Ishikawa (cell line): Measurements from ENCODE around the gene B4GALT1.
A peak's percentile ranks its signal among the peaks of the same experiment; 100 is the strongest.

ENCODE experiments used
- CEBPB ChIP-seq: IDR thresholded peaks from 2 replicates; pipeline ENCODE4 v1.6.1; 2012
- CREB1 ChIP-seq: IDR thresholded peaks from 2 replicates; pipeline ENCODE4 v1.6.1; 2012; ENCODE audit warnings: low read depth
- EGR1 ChIP-seq: IDR thresholded peaks from 2 replicates; pipeline ENCODE4 v1.6.1; 2012
- EP300 ChIP-seq: IDR thresholded peaks from 2 replicates; pipeline ENCODE4 v1.6.1; 2012; ENCODE audit warnings: borderline replicate concordance
- FOXM1 ChIP-seq: IDR thresholded peaks from 2 replicates; pipeline ENCODE4 v1.6.1; 2012; ENCODE audit warnings: low read depth, borderline replicate concordance
- NFIC ChIP-seq: IDR thresholded peaks from 2 replicates; pipeline ENCODE4 v1.6.1; 2012
- RAD21 ChIP-seq: IDR thresholded peaks from 2 replicates; pipeline ENCODE4 v1.6.1; 2012; ENCODE audit warnings: low read depth
- TAF1 ChIP-seq: IDR thresholded peaks from 2 replicates; pipeline ENCODE4 v1.6.1; 2012; ENCODE audit warnings: low read depth, mild to moderate bottlenecking
- TCF12 ChIP-seq: IDR thresholded peaks from 2 replicates; pipeline ENCODE4 v1.6.1; 2012; ENCODE audit warnings: low read depth
- TEAD4 ChIP-seq: IDR thresholded peaks from 2 replicates; pipeline ENCODE4 v1.6.1; 2012
- YY1 ChIP-seq: IDR thresholded peaks from 2 replicates; pipeline ENCODE4 v1.6.1; 2012; ENCODE audit warnings: low read depth
- ZBTB7A ChIP-seq: IDR thresholded peaks from 2 replicates; pipeline ENCODE4 v1.6.1; 2012; ENCODE audit warnings: low read depth
- TF ChIP-seq, protein P1 (sequence below): IDR thresholded peaks from 2 replicates; pipeline ENCODE4 v1.6.1; 2012; ENCODE audit warnings: low read depth, mild to moderate bottlenecking
- TF ChIP-seq, protein P2 (sequence below): IDR thresholded peaks from 2 replicates; pipeline ENCODE4 v1.6.1; 2012
- TF ChIP-seq, protein P3 (sequence below): IDR thresholded peaks from 2 replicates; pipeline ENCODE4 v1.6.1; 2012

B4GALT1 gene

DNA sequence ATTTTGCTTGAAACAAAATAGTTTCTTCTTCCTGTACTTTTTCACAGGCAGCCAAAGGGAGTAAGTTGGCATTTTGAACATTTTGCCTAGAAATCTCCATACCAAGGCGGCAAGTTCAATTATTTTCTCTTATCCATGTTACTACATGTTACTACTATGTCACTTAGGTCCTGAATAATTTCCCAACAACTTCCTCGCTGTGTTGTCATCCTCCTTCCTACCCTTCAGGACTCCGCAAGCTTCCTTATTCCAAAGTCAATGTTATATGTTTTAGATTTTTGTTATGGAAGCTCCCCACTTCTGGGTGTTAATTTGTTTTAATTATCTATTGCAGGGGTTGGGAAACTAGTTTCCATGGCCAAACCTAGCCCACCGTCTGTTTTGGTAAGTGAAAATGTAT, 9.9 kb upstream of the B4GALT1 start:
- TF ChIP-seq EGR1 (no peak), EP300 (no peak), ZBTB7A (no peak), YY1 (no peak), RAD21 (no peak), TEAD4 (no peak), CREB1 (no peak), TCF12 (no peak), NFIC (no peak), CEBPB (no peak), FOXM1 (no peak), TAF1 (no peak)
- TF ChIP-seq, protein P1, sequence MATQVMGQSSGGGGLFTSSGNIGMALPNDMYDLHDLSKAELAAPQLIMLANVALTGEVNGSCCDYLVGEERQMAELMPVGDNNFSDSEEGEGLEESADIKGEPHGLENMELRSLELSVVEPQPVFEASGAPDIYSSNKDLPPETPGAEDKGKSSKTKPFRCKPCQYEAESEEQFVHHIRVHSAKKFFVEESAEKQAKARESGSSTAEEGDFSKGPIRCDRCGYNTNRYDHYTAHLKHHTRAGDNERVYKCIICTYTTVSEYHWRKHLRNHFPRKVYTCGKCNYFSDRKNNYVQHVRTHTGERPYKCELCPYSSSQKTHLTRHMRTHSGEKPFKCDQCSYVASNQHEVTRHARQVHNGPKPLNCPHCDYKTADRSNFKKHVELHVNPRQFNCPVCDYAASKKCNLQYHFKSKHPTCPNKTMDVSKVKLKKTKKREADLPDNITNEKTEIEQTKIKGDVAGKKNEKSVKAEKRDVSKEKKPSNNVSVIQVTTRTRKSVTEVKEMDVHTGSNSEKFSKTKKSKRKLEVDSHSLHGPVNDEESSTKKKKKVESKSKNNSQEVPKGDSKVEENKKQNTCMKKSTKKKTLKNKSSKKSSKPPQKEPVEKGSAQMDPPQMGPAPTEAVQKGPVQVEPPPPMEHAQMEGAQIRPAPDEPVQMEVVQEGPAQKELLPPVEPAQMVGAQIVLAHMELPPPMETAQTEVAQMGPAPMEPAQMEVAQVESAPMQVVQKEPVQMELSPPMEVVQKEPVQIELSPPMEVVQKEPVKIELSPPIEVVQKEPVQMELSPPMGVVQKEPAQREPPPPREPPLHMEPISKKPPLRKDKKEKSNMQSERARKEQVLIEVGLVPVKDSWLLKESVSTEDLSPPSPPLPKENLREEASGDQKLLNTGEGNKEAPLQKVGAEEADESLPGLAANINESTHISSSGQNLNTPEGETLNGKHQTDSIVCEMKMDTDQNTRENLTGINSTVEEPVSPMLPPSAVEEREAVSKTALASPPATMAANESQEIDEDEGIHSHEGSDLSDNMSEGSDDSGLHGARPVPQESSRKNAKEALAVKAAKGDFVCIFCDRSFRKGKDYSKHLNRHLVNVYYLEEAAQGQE = no peak
- TF ChIP-seq, protein P2, sequence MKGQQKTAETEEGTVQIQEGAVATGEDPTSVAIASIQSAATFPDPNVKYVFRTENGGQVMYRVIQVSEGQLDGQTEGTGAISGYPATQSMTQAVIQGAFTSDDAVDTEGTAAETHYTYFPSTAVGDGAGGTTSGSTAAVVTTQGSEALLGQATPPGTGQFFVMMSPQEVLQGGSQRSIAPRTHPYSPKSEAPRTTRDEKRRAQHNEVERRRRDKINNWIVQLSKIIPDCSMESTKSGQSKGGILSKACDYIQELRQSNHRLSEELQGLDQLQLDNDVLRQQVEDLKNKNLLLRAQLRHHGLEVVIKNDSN = no peak
- TF ChIP-seq, protein P3, sequence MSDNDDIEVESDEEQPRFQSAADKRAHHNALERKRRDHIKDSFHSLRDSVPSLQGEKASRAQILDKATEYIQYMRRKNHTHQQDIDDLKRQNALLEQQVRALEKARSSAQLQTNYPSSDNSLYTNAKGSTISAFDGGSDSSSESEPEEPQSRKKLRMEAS = no peak

DNA sequence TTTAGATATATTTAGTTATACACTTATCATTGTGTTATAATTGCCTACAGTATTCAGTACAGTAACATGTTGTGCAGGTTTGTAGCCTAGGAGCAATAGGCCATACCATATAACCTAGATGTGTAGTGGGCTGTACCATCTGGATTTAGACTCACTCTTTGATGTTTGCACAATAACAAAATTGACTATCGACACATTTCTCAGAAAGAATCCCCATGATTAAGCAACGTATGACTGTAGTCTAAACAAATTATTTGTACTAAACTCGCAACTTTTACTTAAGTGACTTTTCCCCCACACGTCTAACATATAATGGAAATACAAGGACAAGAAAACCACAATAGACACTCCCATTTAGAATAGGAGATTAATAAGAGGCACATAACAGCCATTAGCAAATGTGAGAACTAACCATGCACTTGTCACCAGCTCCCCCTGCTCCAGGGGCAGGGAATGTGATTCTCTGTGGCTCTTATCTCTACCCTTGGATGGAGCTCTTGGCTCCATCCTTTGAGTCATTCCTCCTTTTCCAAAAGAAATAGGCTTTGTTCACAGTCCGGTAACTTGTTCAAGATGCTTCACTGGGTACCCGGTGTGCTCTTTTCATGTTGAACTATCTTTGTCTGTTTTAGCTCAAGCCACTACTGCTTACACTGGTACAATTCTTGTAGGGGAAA, 8.7 kb upstream of the B4GALT1 start:
- TF ChIP-seq, protein P3 = no peak
- no peak for TF ChIP-seq YY1
- TF ChIP-seq NFIC = no peak
- TF ChIP-seq CEBPB = no peak
- TF ChIP-seq, protein P2 = no peak
- TF ChIP-seq EP300 = no peak

DNA sequence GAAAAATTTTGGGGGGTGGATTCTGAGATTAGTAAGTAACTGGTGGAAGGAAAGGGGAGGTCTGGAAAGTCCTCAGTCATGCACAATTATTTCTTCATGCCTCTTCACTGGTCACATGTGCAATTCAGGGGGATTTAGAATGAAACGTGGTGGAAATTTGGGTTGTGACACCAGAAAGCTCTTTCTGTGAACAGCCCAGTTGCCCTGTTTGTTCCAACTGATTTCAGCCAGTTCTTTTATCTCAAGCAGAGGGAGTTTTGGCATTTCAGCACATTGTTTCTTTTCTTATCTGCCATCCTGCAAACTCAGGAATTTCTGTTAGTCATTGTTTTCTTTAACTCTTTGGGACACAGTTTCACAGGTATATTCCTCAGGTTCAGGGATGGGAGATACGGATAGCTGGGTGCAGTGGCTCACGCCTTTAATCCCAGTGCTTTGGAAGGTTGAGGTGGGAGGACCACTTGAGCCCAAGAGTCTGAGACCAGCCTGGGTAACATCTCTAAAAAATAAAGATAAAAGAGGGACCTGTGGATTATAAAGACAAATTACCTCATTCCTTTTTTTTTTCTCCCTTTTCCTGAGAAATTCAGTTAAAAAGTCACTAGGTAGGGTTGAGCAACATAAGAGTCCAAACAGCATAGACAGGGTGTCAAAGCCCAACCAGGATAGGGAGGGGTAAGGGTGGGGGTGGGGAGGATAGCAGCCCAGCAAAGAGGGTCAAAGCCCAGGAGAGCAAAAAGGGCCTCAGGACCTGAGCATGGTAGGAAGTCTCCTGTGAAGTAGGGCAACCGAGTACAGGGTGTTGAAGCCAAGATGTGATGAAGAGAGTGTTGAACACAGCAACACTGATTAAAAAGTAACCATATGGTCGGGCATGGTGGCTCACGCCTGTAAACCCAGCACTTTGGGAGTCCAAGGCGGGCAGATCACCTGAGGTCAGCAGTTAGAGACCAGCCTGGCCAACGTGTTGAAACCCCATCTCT, 5.4 kb upstream of the B4GALT1 start:
- TF ChIP-seq TAF1 (no peak), EP300 (no peak), TEAD4 (no peak), YY1 (no peak), TCF12 (no peak)
- TF ChIP-seq, protein P2 = no peak

DNA sequence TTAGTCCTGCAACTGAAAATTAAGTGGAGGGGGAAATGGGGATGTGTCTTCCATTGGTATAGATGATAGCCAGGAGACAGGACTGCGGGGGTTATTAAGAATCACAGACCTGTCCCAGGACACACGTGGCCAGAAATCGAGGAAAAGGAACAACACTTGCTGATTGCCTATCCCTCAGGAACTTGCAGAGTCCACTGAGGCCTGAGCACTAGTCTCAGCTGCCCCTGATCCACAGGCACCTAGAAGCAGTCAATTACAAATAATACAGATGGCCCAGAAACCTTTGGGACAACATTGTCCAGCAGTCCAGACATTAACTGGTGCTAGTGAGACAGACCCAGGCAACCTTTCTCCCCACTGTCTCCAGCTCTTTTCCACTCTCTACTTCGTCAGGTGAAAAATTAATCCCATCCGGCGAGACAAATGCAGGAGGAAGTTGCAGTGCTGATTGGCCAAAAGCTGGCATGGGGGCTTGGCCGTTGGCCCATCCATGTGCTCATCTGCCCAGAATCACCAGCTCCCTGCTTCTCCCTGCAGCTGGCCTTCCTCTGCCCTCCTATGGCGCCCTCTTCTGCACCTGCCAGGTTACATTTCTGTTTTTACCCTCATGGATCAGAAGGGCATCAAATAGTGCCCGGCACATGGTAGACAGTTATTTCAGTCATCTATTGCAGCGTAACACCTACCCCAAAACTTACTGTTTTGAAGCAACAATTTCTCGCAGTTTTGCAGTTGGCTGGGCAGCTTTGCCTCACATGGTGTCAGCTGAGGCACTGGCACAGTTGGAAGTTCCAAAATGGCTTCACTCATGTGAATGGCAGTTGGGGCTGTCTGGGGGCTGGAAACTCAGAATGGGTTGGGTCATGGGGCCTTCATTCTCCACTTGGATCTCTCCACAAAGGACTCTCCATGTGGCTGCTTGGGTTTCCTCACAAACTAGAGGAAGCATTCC, 3.6 kb upstream of the B4GALT1 start:
- TF ChIP-seq EGR1 (no peak), RAD21 (peak; percentile 92)

DNA sequence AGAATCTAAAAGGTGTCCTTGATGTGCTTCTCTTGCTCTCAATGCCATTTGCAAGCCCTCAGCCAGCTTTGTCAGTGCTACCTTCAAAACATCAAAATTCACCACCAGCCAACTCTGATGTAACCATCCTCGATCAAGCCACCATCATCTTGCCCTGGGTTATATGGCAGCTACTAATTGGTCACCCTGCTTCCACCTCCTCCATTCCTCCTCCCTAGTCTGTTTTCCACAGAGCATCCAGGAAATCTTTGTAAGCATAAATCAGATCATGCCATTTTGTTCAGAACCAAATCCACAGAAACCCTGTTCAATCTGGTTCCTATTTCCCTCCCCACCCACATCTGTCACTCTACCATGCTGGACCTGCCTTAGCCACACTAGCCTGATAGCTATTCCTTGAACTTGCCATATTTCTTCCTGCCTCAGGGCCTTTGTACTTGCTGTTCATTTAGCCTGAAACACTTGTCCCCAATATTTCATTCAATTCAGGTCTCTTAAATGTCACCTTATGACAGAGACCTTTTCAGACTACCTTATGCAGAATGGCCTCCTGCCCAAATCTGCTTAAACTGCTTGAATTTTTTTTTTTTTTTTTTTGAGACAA, 1.9 kb upstream of the B4GALT1 start:
- no peak for TF ChIP-seq TEAD4
- TF ChIP-seq NFIC = no peak
- no peak for TF ChIP-seq RAD21
- TF ChIP-seq CREB1 = no peak
- TF ChIP-seq, protein P3 = no peak

DNA sequence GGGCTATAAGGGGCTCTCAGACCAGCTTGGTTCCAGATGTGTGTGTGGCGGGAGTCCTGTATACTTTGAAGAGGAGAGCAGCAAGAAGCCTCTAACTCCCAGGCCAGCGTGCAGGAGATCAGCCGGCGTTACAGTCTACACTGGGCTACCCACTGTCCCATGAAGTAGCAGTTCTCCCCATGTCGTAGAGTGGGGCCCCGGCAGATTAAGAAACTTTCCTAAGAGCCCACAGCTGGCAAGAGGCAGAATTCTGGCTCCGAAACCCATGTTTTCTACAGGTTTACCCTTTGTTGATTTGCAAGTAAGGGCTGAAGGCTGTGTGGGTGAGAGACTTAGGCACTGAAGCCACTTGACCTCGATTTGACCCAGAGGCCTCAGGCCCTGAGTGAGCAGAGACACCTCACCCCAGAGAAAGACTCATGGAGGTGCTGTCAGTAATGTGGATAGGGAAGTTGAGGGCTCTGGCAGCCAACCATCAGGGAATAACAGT, 881 bp upstream of the B4GALT1 start:
- TF ChIP-seq TEAD4 (no peak), FOXM1 (no peak), NFIC (no peak), ZBTB7A (no peak), EGR1 (no peak), YY1 (no peak), TCF12 (no peak), CREB1 (no peak), CEBPB (no peak), RAD21 (no peak)
- TF ChIP-seq, protein P1 = no peak
- TF ChIP-seq, protein P2 = no peak
- TF ChIP-seq, protein P3 = no peak
